H9 (cell line): ENCODE results near the gene FBP2. TPM values are rescaled to one million over a fixed set of nuclear protein-coding genes. Genes with fewer than 3 reads are reported as not detected.
A peak's percentile ranks its signal among the peaks of the same experiment; 100 is the strongest.

Experiments used
- DNase-seq: peaks from one replicate; pipeline ENCODE4 v3.0.0-alpha.2; 2017
- H2AFZ ChIP-seq: one replicate; pipeline ENCODE4 v1.6.1; 2013; ENCODE audit warnings: mild to moderate bottlenecking, low read length, control low read depth, moderate library complexity
- H2AK5ac ChIP-seq: 2 replicates; pipeline ENCODE4 v1.6.1; 2013; ENCODE audit warnings: low read length, control low read depth, mixed read lengths; ENCODE audit not compliant: insufficient read length
- H2BK120ac ChIP-seq: one replicate; pipeline ENCODE4 v1.6.1; 2013; ENCODE audit warnings: low read depth, mild to moderate bottlenecking, low read length, control low read depth, inconsistent platforms; ENCODE audit not compliant: poor library complexity, severe bottlenecking
- H2BK12ac ChIP-seq: 2 replicates; pipeline ENCODE4 v1.6.1; 2013; ENCODE audit warnings: low read length, control low read depth, mixed read lengths, low read depth; ENCODE audit not compliant: insufficient read length
- H2BK15ac ChIP-seq: 2 replicates; pipeline ENCODE4 v1.6.1; 2013; ENCODE audit warnings: low read depth, low read length, control low read depth
- H2BK20ac ChIP-seq: one replicate; pipeline ENCODE4 v1.6.1; 2013; ENCODE audit warnings: low read depth, mild to moderate bottlenecking, low read length, control low read depth, inconsistent platforms; ENCODE audit not compliant: poor library complexity, severe bottlenecking
- H2BK5ac ChIP-seq: 2 replicates; pipeline ENCODE4 v1.6.1; 2013; ENCODE audit warnings: low read length, control low read depth, mixed read lengths; ENCODE audit not compliant: insufficient read length
- H3K14ac ChIP-seq: 2 replicates; pipeline ENCODE4 v1.6.1; 2013; ENCODE audit warnings: low read length, control low read depth; ENCODE audit not compliant: insufficient read depth
- H3K18ac ChIP-seq: 2 replicates; pipeline ENCODE4 v1.6.1; 2013; ENCODE audit warnings: low read depth, mild to moderate bottlenecking, mixed read lengths, low read length, control low read depth; ENCODE audit not compliant: insufficient read length
- H3K23ac ChIP-seq: 2 replicates; pipeline ENCODE4 v1.6.1; 2013; ENCODE audit warnings: low read length, control low read depth, mixed read lengths, low read depth; ENCODE audit not compliant: insufficient read length
- H3K23me2 ChIP-seq: 2 replicates; pipeline ENCODE4 v1.6.1; 2013; ENCODE audit warnings: low read depth, mild to moderate bottlenecking, mixed read lengths, low read length, control low read depth; ENCODE audit not compliant: insufficient read length, poor library complexity, severe bottlenecking
- H3K27ac ChIP-seq: 2 replicates; pipeline ENCODE4 v1.5.1; 2013; ENCODE audit warnings: low read length, control low read depth, mixed read lengths, low read depth; ENCODE audit not compliant: insufficient read length
- H3K27me3 ChIP-seq: 2 replicates; pipeline ENCODE4 v1.6.1; 2013; ENCODE audit warnings: low read length, control low read depth, inconsistent platforms; ENCODE audit not compliant: insufficient read depth
- H3K4ac ChIP-seq: 2 replicates; pipeline ENCODE4 v1.6.1; 2013; ENCODE audit warnings: low read depth, mild to moderate bottlenecking, control low read depth, inconsistent platforms, low read length, moderate library complexity
- H3K4me1 ChIP-seq: 2 replicates; pipeline ENCODE4 v1.6.1; 2013; ENCODE audit warnings: low read length, control low read depth, inconsistent platforms; ENCODE audit not compliant: insufficient read depth
- H3K4me2 ChIP-seq: 2 replicates; pipeline ENCODE4 v1.6.1; 2013; ENCODE audit warnings: low read length, control low read depth, mixed read lengths; ENCODE audit not compliant: insufficient read length, insufficient read depth
- H3K56ac ChIP-seq: 2 replicates; pipeline ENCODE4 v1.6.1; 2013; ENCODE audit warnings: low read depth, mild to moderate bottlenecking, mixed read lengths, low read length, control low read depth; ENCODE audit not compliant: insufficient read length
- H3K79me1 ChIP-seq: 2 replicates; pipeline ENCODE4 v1.6.1; 2013; ENCODE audit warnings: low read depth, mild to moderate bottlenecking, moderate library complexity, low read length, control low read depth, inconsistent platforms; ENCODE audit not compliant: insufficient read depth, poor library complexity, severe bottlenecking
- H3K79me2 ChIP-seq: 2 replicates; pipeline ENCODE4 v1.6.1; 2013; ENCODE audit warnings: low read length, control low read depth, inconsistent platforms; ENCODE audit not compliant: insufficient read depth
- H3K9ac ChIP-seq: 2 replicates; pipeline ENCODE4 v1.6.1; 2013; ENCODE audit warnings: low read length, control low read depth, mixed read lengths; ENCODE audit not compliant: insufficient read length; ENCODE audit errors: extremely low read depth
- H3K9me3 ChIP-seq: one replicate; pipeline ENCODE4 v1.6.1; 2013; ENCODE audit warnings: low read depth, low read length, inconsistent platforms; ENCODE audit not compliant: control insufficient read depth
- H3T11ph ChIP-seq: one replicate; pipeline ENCODE4 v1.6.1; 2013; ENCODE audit warnings: mild to moderate bottlenecking, low read length, control low read depth, inconsistent platforms
- H4K20me1 ChIP-seq: one replicate; pipeline ENCODE4 v1.6.1; 2013; ENCODE audit not compliant: control insufficient read depth, insufficient read length, insufficient read depth
- H4K5ac ChIP-seq: 2 replicates; pipeline ENCODE4 v1.6.1; 2013; ENCODE audit warnings: low read depth, mild to moderate bottlenecking, mixed read lengths, low read length, control low read depth; ENCODE audit not compliant: insufficient read length
- H4K8ac ChIP-seq: replicated peaks from 2 replicates; pipeline ENCODE4 v1.6.1; 2013; ENCODE audit warnings: low read length, control low read depth, mixed read lengths, low read depth; ENCODE audit not compliant: insufficient read length
- H4K91ac ChIP-seq: 2 replicates; pipeline ENCODE4 v1.6.1; 2013; ENCODE audit warnings: low read depth, mild to moderate bottlenecking, moderate library complexity, mixed read lengths, low read length, control low read depth; ENCODE audit not compliant: insufficient read length
- H3K27ac Mint-ChIP-seq, 3 experiments: 2 replicates in 2 of 3; 3 replicates in 1 of 3; pipeline ENCODE4 v1.8.0; 2020 to 2021; ENCODE audit warnings: mixed read lengths in 3 of 3, mild to moderate bottlenecking in 1 of 3, moderate library complexity in 1 of 3
- H3K27me3 Mint-ChIP-seq: 2 replicates; pipeline ENCODE4 v1.8.0; 2021; ENCODE audit warnings: low read depth, mild to moderate bottlenecking, moderate library complexity, mixed read lengths
- H3K36me3 Mint-ChIP-seq, 3 experiments: 2 replicates in 2 of 3; 3 replicates in 1 of 3; pipeline ENCODE4 v1.8.0; 2020 to 2021; ENCODE audit warnings: low read depth in 3 of 3, mixed read lengths in 3 of 3; ENCODE audit not compliant: insufficient read depth in 1 of 3
- H3K4me1 Mint-ChIP-seq, 2 experiments: 2 replicates each; pipeline ENCODE4 v1.8.0; 2020; ENCODE audit warnings: mixed read lengths in 2 of 2
- H3K4me3 Mint-ChIP-seq, 2 experiments: 2 replicates in 1 of 2; 3 replicates in 1 of 2; pipeline ENCODE4 v1.8.0; 2020 to 2021; ENCODE audit warnings: mild to moderate bottlenecking in 2 of 2, mixed read lengths in 2 of 2, moderate library complexity in 1 of 2
- H3K9me3 Mint-ChIP-seq, 2 experiments: 2 replicates in 1 of 2; 3 replicates in 1 of 2; pipeline ENCODE4 v1.8.0; 2020; ENCODE audit warnings: mild to moderate bottlenecking in 2 of 2, mixed read lengths in 2 of 2, moderate library complexity in 1 of 2
- CTCF ChIP-seq: fragments of 200-600 bp; sonication (generic); conservative IDR thresholded peaks from 3 replicates; pipeline ENCODE4 v1.8.0; 2021; ENCODE audit warnings: antibody characterized with exemption, mild to moderate bottlenecking
- WGBS: extraction: QIAGEN DNeasy Blood & Tissue Kit; methylation state at CpG from one replicate; pipeline ENCODE4 v1.1.7; 2013; ENCODE audit warnings: missing lambda C conversion rate, low lambda C conversion rate, mixed read lengths; ENCODE audit not compliant: insufficient read length; ENCODE audit errors: extremely low coverage; 5-methylcytosine and 5-hydroxymethylcytosine counted together
- total RNA-seq: library from RNA; stranded (reverse); gene quantifications from 2 replicates; pipeline ENCODE4 v1.2.1, GENCODE V29; 2021

Gene FBP2
- total RNA-seq, 1 experiment from 2014 or later = not detected

GRCh38 chr9:94611638-94612068 lies 18.0 kb upstream of the FBP2 start:
- no peak overlapping the region for H3K56ac ChIP-seq
- no peak overlapping the region for H2BK20ac ChIP-seq
- H4K20me1 ChIP-seq = no peaks in the 10 kb centered on the region
- no peak overlapping the region for H3K23ac ChIP-seq
- H3K14ac ChIP-seq = no peak overlapping the region
- no peak for TF ChIP-seq CTCF
- no peak overlapping the region for H2BK120ac ChIP-seq
- H3K9me3 ChIP-seq = no peaks in the 10 kb centered on the region
- H3K4me1 ChIP-seq = peaks cover 2% of the 10 kb centered on the region; the same call in 1 of the 2 replicates
- H3K79me2 ChIP-seq = no peaks in the 10 kb centered on the region; the same call in 1 of the 2 replicates
- H3K27ac ChIP-seq = no peak overlapping the region
- no peak overlapping the region for H4K5ac ChIP-seq
- no CpG with 5 or more reads among the region's 3 CpGs for WGBS
- no peak overlapping the region for H4K91ac ChIP-seq
- Mint-ChIP-seq H3K27me3 (peaks cover 8% of the 10 kb centered on the region), H3K27ac (peak overlapping the region in 1 of 3 experiments; percentile 40; a peak in 1 of 7 replicates), H3K4me3 (no peak overlapping the region), H3K9me3 (no peaks in the 10 kb centered on the region), H3K36me3 (no peaks in the 10 kb centered on the region), H3K4me1 (peaks cover 17 to 29% of the 10 kb centered on the region in 2 experiments)
- H2BK15ac ChIP-seq = no peak overlapping the region
- H2AFZ ChIP-seq = no peak overlapping the region
- H2BK12ac ChIP-seq = no peak overlapping the region
- H3K9ac ChIP-seq = no peak overlapping the region
- H3K4ac ChIP-seq = no peak overlapping the region
- H3K79me1 ChIP-seq = no peaks in the 10 kb centered on the region
- no peak overlapping the region for H3K4me2 ChIP-seq
- H2BK5ac ChIP-seq = no peak overlapping the region
- H3K18ac ChIP-seq = no peak overlapping the region
- DNase-seq = no peak
- H3K27me3 ChIP-seq = no peaks in the 10 kb centered on the region
- no peak overlapping the region for H2AK5ac ChIP-seq
- no peaks in the 10 kb centered on the region for H3K23me2 ChIP-seq
- no peak overlapping the region for H4K8ac ChIP-seq
- no peak overlapping the region for H3T11ph ChIP-seq
